Neural cell (in vitro differentiated cells): Measurements from ENCODE around the gene MADCAM1. TPM values are rescaled to one million over a fixed set of nuclear protein-coding genes. Genes with fewer than 3 reads are reported as not detected.

Experiments
- H2AFZ ChIP-seq: fragments of 200-600, 300-800 bp; sonication (generic), shearing (Covaris generic); 2 replicates; pipeline ENCODE4 v1.6.0; 2014; ENCODE audit warnings: low read depth, mild to moderate bottlenecking, antibody characterized with exemption, low read length, moderate library complexity
- H3F3A ChIP-seq: fragments of 200-600 bp; shearing (Covaris generic); 2 replicates; pipeline ENCODE4 v1.6.1; 2016; ENCODE audit warnings: mild to moderate bottlenecking, moderate library complexity, mixed read lengths, antibody characterized with exemption, low read length; ENCODE audit not compliant: insufficient read depth, poor library complexity, severe bottlenecking
- H3K27ac ChIP-seq: fragments of 200-600, 300-800 bp; sonication (generic), shearing (Covaris generic); 2 replicates; pipeline ENCODE4 v1.5.1; 2014; ENCODE audit warnings: mild to moderate bottlenecking, low read length, moderate library complexity
- H3K27me3 ChIP-seq: fragments of 300-800, 200-600 bp; sonication (generic), shearing (Covaris generic); 2 replicates; pipeline ENCODE4 v1.6.0; 2014; ENCODE audit warnings: mild to moderate bottlenecking, low read depth, low read length, moderate library complexity; ENCODE audit not compliant: insufficient read depth
- H3K36me3 ChIP-seq: fragments of 300-800, 200-600 bp; sonication (generic), shearing (Covaris generic); 2 replicates; pipeline ENCODE4 v1.5.1; 2014; ENCODE audit warnings: mild to moderate bottlenecking, antibody characterized with exemption, low read length, moderate library complexity; ENCODE audit not compliant: insufficient read depth
- H3K4me2 ChIP-seq: fragments of 300-800, 200-600 bp; sonication (generic), shearing (Covaris generic); 2 replicates; pipeline ENCODE4 v1.6.0; 2014; ENCODE audit warnings: mild to moderate bottlenecking, low read length
- H3K4me3 ChIP-seq: fragments of 300-800, 200-600 bp; sonication (generic), shearing (Covaris generic); 2 replicates; pipeline ENCODE4 v1.5.1; 2014; ENCODE audit warnings: mild to moderate bottlenecking, low read length, moderate library complexity
- H3K79me2 ChIP-seq: fragments of 200-600 bp; shearing (Covaris generic); replicated peaks from 2 replicates; pipeline ENCODE4 v1.6.0; 2014; ENCODE audit warnings: mild to moderate bottlenecking, low read length, moderate library complexity; ENCODE audit not compliant: insufficient read depth
- H3K9ac ChIP-seq: fragments of 300-800, 200-600 bp; sonication (generic), shearing (Covaris generic); 2 replicates; pipeline ENCODE4 v1.6.1; 2016; ENCODE audit warnings: mild to moderate bottlenecking, low read length, mixed read lengths
- H3K9me2 ChIP-seq: fragments of 200-600 bp; shearing (Covaris generic); 2 replicates; pipeline ENCODE4 v1.6.1; 2016; ENCODE audit warnings: mild to moderate bottlenecking, low read length, mixed read lengths; ENCODE audit not compliant: insufficient read depth
- H3K9me3 ChIP-seq: fragments of 200-600, 300-800 bp; sonication (generic), shearing (Covaris generic); 2 replicates; pipeline ENCODE4 v1.6.1; 2016; ENCODE audit warnings: mild to moderate bottlenecking, mixed run types, low read length, moderate library complexity, mixed read lengths
- H4K20me1 ChIP-seq: fragments of 200-600 bp; shearing (Covaris generic); 2 replicates; pipeline ENCODE4 v1.6.1; 2016; ENCODE audit warnings: mild to moderate bottlenecking, mixed run types; ENCODE audit not compliant: insufficient read depth
- EP300 ChIP-seq: fragments of 450-650 bp; conservative IDR thresholded peaks from 2 replicates; pipeline ENCODE4 v1.6.1; 2014; ENCODE audit warnings: antibody characterized with exemption, mild to moderate bottlenecking, moderate library complexity; ENCODE audit not compliant: poor library complexity, severe bottlenecking
- EZH2 ChIP-seq: fragments of 200-600, 300-800 bp; shearing (Covaris generic), sonication (generic); IDR thresholded peaks from 2 replicates; pipeline ENCODE4 v1.6.1; 2014; ENCODE audit warnings: antibody characterized with exemption, low read length, borderline replicate concordance, mild to moderate bottlenecking; ENCODE audit not compliant: insufficient read depth, poor library complexity, severe bottlenecking
- MXI1 ChIP-seq: fragments of 450-650 bp; conservative IDR thresholded peaks from 2 replicates; pipeline ENCODE4 v1.6.1; 2014; ENCODE audit warnings: antibody characterized with exemption, mild to moderate bottlenecking; ENCODE audit not compliant: poor library complexity, severe bottlenecking
- POLR2AphosphoS5 ChIP-seq: IDR thresholded peaks from 2 replicates; pipeline ENCODE4 v1.6.1; 2012
- RAD21 ChIP-seq: fragments of 450-650 bp; conservative IDR thresholded peaks from 2 replicates; pipeline ENCODE4 v1.6.1; 2014; ENCODE audit warnings: antibody characterized with exemption, mild to moderate bottlenecking, moderate library complexity
- SMC3 ChIP-seq: fragments of 450-650 bp; conservative IDR thresholded peaks from 2 replicates; pipeline ENCODE4 v1.6.1; 2014; ENCODE audit warnings: antibody characterized with exemption, mild to moderate bottlenecking, moderate library complexity; ENCODE audit not compliant: poor library complexity
- TAF1 ChIP-seq: IDR thresholded peaks from 2 replicates; pipeline ENCODE4 v1.6.1; 2012; ENCODE audit warnings: low read depth
- polyA plus RNA-seq: library from polyadenylated mRNA; depleted of rRNA; stranded (reverse); fragments of >200 nt; gene quantifications from 2 replicates; pipeline ENCODE4 v1.2.3, GENCODE V29; 2014
- TF ChIP-seq, protein P1 (sequence below): fragments of 450-650 bp; IDR thresholded peaks from 2 replicates; pipeline ENCODE4 v1.5.1; 2014; ENCODE audit warnings: antibody characterized with exemption, mild to moderate bottlenecking, moderate library complexity; ENCODE audit not compliant: poor library complexity, severe bottlenecking
- TF ChIP-seq, protein P2 (sequence below): IDR thresholded peaks from 2 replicates; pipeline ENCODE4 v1.6.1; 2012; ENCODE audit warnings: borderline replicate concordance

MADCAM1 gene
- polyA plus RNA-seq, 1 donor from 2014 or later = 1.0 TPM

DNA sequence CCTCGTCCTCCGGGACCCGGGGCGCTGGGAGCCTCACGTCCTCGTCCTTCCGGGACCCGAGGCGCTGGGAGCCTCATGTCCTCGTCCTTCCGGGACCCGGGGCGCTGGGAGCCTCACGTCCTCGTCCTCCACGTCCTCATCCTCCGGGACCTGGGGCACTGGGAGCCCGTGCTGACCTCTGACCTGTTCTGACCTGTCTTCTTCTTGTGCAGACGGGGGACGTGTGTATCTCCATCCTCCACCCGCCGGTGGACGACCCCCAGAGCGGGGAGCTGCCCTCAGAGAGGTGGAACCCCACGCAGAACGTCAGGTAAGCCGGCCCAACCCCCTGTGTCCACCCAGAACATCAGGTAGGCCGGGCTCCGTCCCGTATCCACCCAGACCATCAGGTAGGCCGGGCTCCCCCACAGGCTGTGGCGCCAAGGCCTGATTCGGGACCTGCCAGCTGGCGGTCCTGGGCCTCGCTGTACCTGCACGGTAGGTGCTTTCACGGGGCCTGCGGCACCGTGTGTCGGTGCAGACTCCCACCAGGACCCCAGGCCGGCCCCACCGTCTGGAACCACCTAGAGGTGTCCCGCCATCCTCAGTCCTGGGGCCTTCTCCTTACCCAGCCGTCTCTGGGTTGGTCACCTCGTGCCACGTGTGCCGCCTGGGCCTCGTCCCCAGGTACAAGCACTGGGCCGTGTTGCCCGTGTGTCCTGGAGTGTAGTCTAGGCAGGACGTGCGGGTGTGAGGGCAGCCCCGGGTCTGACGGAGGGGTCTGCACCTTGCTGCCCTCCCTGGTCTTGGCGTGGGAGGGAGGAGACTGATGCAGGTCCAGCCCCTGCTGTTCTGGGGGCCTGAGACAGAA, 40.0 kb downstream of the MADCAM1 start:
- Histone ChIP-seq H3K9me3 (no peaks in the 10 kb centered on the region), H4K20me1 (peaks cover 16% of the 10 kb centered on the region), H2AFZ (no peak overlapping the region), H3K27ac (no peak overlapping the region), H3K27me3 (no peaks in the 10 kb centered on the region), H3F3A (no peaks in the 10 kb centered on the region), H3K9ac (no peak overlapping the region), H3K9me2 (no peaks in the 10 kb centered on the region), H3K4me2 (no peak overlapping the region), H3K79me2 (peaks cover 30% of the 10 kb centered on the region), H3K4me3 (no peak overlapping the region), H3K36me3 (no peaks in the 10 kb centered on the region)
- TF ChIP-seq TAF1 (no peak), POLR2AphosphoS5 (no peak), RAD21 (no peak), SMC3 (no peak), EP300 (no peak), EZH2 (no peak), MXI1 (no peak)
- TF ChIP-seq, protein P1, sequence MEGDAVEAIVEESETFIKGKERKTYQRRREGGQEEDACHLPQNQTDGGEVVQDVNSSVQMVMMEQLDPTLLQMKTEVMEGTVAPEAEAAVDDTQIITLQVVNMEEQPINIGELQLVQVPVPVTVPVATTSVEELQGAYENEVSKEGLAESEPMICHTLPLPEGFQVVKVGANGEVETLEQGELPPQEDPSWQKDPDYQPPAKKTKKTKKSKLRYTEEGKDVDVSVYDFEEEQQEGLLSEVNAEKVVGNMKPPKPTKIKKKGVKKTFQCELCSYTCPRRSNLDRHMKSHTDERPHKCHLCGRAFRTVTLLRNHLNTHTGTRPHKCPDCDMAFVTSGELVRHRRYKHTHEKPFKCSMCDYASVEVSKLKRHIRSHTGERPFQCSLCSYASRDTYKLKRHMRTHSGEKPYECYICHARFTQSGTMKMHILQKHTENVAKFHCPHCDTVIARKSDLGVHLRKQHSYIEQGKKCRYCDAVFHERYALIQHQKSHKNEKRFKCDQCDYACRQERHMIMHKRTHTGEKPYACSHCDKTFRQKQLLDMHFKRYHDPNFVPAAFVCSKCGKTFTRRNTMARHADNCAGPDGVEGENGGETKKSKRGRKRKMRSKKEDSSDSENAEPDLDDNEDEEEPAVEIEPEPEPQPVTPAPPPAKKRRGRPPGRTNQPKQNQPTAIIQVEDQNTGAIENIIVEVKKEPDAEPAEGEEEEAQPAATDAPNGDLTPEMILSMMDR = no peak
- TF ChIP-seq, protein P2, sequence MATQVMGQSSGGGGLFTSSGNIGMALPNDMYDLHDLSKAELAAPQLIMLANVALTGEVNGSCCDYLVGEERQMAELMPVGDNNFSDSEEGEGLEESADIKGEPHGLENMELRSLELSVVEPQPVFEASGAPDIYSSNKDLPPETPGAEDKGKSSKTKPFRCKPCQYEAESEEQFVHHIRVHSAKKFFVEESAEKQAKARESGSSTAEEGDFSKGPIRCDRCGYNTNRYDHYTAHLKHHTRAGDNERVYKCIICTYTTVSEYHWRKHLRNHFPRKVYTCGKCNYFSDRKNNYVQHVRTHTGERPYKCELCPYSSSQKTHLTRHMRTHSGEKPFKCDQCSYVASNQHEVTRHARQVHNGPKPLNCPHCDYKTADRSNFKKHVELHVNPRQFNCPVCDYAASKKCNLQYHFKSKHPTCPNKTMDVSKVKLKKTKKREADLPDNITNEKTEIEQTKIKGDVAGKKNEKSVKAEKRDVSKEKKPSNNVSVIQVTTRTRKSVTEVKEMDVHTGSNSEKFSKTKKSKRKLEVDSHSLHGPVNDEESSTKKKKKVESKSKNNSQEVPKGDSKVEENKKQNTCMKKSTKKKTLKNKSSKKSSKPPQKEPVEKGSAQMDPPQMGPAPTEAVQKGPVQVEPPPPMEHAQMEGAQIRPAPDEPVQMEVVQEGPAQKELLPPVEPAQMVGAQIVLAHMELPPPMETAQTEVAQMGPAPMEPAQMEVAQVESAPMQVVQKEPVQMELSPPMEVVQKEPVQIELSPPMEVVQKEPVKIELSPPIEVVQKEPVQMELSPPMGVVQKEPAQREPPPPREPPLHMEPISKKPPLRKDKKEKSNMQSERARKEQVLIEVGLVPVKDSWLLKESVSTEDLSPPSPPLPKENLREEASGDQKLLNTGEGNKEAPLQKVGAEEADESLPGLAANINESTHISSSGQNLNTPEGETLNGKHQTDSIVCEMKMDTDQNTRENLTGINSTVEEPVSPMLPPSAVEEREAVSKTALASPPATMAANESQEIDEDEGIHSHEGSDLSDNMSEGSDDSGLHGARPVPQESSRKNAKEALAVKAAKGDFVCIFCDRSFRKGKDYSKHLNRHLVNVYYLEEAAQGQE = no peak

DNA sequence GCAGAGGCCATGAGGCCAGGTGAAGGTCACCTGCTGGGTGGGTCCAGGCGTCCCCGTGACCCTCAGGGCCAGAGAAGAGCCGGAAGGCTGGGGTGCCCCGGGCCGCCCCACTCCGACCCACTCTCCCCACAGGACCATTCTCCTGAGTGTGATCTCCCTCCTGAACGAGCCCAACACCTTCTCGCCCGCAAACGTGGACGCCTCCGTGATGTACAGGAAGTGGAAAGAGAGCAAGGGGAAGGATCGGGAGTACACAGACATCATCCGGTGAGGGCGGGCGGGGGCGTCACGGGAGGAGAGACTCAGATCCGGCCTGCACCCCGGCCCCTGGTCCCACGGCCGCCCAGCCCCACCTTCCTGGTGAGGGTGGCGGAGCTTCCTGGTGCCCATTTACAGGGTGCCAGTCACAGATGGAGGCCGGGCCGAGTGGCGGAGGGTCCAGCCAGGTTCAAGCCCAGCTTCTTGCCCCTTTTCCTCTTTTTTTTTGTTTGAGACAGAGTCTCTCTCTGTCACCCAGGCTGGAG, 40.7 kb downstream of the MADCAM1 start:
- H2AFZ ChIP-seq = no peak overlapping the region
- no peak overlapping the region for H3K4me2 ChIP-seq
- no peak for TF ChIP-seq RAD21
- no peak for TF ChIP-seq EZH2
- TF ChIP-seq, protein P2 = no peak
- no peak for TF ChIP-seq TAF1
- TF ChIP-seq, protein P1 = no peak
- TF ChIP-seq SMC3 = no peak
- no peak for TF ChIP-seq MXI1
- TF ChIP-seq POLR2AphosphoS5 = no peak
- TF ChIP-seq EP300 = no peak
- no peak overlapping the region for H3K4me3 ChIP-seq
- H4K20me1 ChIP-seq = peaks cover 16% of the 10 kb centered on the region
- H3K79me2 ChIP-seq = peaks cover 30% of the 10 kb centered on the region
- no peaks in the 10 kb centered on the region for H3K9me2 ChIP-seq
- H3K9ac ChIP-seq = no peak overlapping the region
- no peak overlapping the region for H3K27ac ChIP-seq
- H3F3A ChIP-seq = no peaks in the 10 kb centered on the region
- no peaks in the 10 kb centered on the region for H3K9me3 ChIP-seq
- no peaks in the 10 kb centered on the region for H3K27me3 ChIP-seq
- no peaks in the 10 kb centered on the region for H3K36me3 ChIP-seq
